Transverse colon (tissue), 4 donors: ENCODE data around the gene LRRC2. TPM values are rescaled to one million over a fixed set of nuclear protein-coding genes. Genes with fewer than 3 reads are reported as not detected.

Source experiments
- DNase-seq: peaks from one replicate; pipeline ENCODE4 v3.0.0-alpha.2; 2019
- H3K27ac ChIP-seq, 4 donors: fragments of 200-600 bp; sonication (generic); 2 replicates each; pipeline ENCODE4 v1.5.1; 2016 to 2018; ENCODE audit warnings: inconsistent platforms in 4 of 4
- H3K27me3 ChIP-seq: fragments of 200-600 bp; sonication (generic); 2 replicates; pipeline ENCODE4 v1.5.1; 2017; ENCODE audit warnings: inconsistent platforms
- H3K36me3 ChIP-seq, 4 donors: fragments of 200-600 bp; sonication (generic); 2 replicates each; pipeline ENCODE4 v1.5.1; 2017 to 2019; ENCODE audit warnings: inconsistent platforms in 4 of 4
- H3K4me1 ChIP-seq, 4 donors: fragments of 200-600 bp; sonication (generic); 2 replicates each; pipeline ENCODE4 v1.5.1; 2017 to 2020; ENCODE audit warnings: inconsistent platforms in 4 of 4
- H3K4me3 ChIP-seq, 4 donors: fragments of 200-600 bp; sonication (generic); 1 replicate in 1 of 4; 2 replicates in 3 of 4; pipeline versions ENCODE4 v1.5.1 to v1.6.1; 2017 to 2019; ENCODE audit warnings: inconsistent platforms in 4 of 4
- H3K9me3 ChIP-seq, 2 donors: fragments of 200-600 bp; sonication (generic); 2 replicates each; pipeline ENCODE4 v1.5.1; 2017 to 2019; ENCODE audit warnings: inconsistent platforms in 2 of 2
- CTCF ChIP-seq, 5 experiments: fragments of 200-600 bp in 3 of 5; fragments of 450-650 bp in 2 of 5; sonication (generic) in 3 of 5; IDR thresholded peaks; 1 replicate in 2 of 5; 2 replicates in 3 of 5; pipeline ENCODE4 v1.5.1; 2016 to 2017; ENCODE audit warnings: antibody characterized with exemption in 5 of 5, inconsistent platforms in 3 of 5, mild to moderate bottlenecking in 2 of 5, moderate library complexity in 1 of 5
- EP300 ChIP-seq: sonication (generic); formaldehyde crosslinking; IDR thresholded peaks from one replicate; pipeline ENCODE4 v1.6.1; 2017; ENCODE audit warnings: antibody characterized with exemption, low read depth
- POLR2A ChIP-seq: fragments of 450-650 bp; IDR thresholded peaks from one replicate; pipeline ENCODE4 v1.6.1; 2016; ENCODE audit warnings: antibody characterized with exemption, mild to moderate bottlenecking, moderate library complexity
- POLR2AphosphoS5 ChIP-seq, 3 donors: sonication (generic); formaldehyde crosslinking; IDR thresholded peaks; one replicate each; pipeline ENCODE4 v1.6.1; 2016; ENCODE audit warnings: antibody characterized with exemption in 3 of 3
- WGBS, 2 donors: methylation state at CpG; one replicate each; pipeline ENCODE4 v1.1.5; 2018; ENCODE audit warnings: low coverage in 1 of 2; 5-methylcytosine and 5-hydroxymethylcytosine counted together
- in situ Hi-C, 4 donors: fragments of 200-750 bp; cut with MboI; loops; one replicate each; pipeline versions ENCODE4 v1.15.0 to v1.15.1; 2017; ENCODE audit warnings: low sequenced_read_pairs in 3 of 4, low pct_ligation_motif_present in 1 of 4, low pct_unique_long_range_greater_than_20kb in 1 of 4
- intact Hi-C: fragments of 100-400 bp; cut with DNase I; formaldehyde crosslinking; loops from one replicate; pipeline ENCODE4 v1.15.1; 2023; ENCODE audit warnings: low total_unique reads
- total RNA-seq, 4 donors: library from RNA; depleted of rRNA; stranded (reverse); fragments of >200 nt; gene quantifications; one replicate each; pipeline ENCODE4 v1.1.0, GENCODE V29; 2016

The LRRC2 gene
- total RNA-seq, 4 donors from 2014 or later, result 1.00 to 2.0 (median 1.6) TPM; not detected in 1

GRCh38 chr3:46479696-46480095, 86.4 kb downstream of the LRRC2 start:
- whole genome bisulfite sequencing, 2 donors, result 60 to 88% methylated on average over 3 to 5 of the region's 5 CpGs

GRCh38 chr3:46479021-46479420, 87.1 kb downstream of the LRRC2 start:
- no peaks in the 10 kb centered on the region for H3K36me3 ChIP-seq
- no peaks in the 10 kb centered on the region for H3K4me1 ChIP-seq
- intact Hi-C loops (no loop called here), in situ Hi-C loops (no loop called here)
- no peak for DNase-seq
- no peak for TF ChIP-seq CTCF (IDR thresholded peaks at IDR 0.05)
- no peak for TF ChIP-seq POLR2A
- TF ChIP-seq POLR2AphosphoS5 (IDR thresholded peaks at IDR 0.05), result no peak
- no peak for TF ChIP-seq EP300
- H3K9me3 ChIP-seq, result no peaks in the 10 kb centered on the region
- no peak overlapping the region for H3K4me3 ChIP-seq
- 89% methylated on average over 5 of the region's 5 CpGs; no CpG with 5 or more reads in 1 of the 2 donors for WGBS, 2 donors
- no peaks in the 10 kb centered on the region for H3K27me3 ChIP-seq
- no peak overlapping the region for H3K27ac ChIP-seq

More at GRCh38 chr3:46479696-46480095, 86.4 kb downstream of the LRRC2 start:
- Histone ChIP-seq H3K36me3 (no peaks in the 10 kb centered on the region), H3K4me3 (no peak overlapping the region), H3K9me3 (no peaks in the 10 kb centered on the region), H3K27me3 (no peaks in the 10 kb centered on the region), H3K27ac (no peak overlapping the region), H3K4me1 (no peaks in the 10 kb centered on the region)
- intact Hi-C loops (no loop called here), in situ Hi-C loops (loop anchor here in 3 of 4 donors (10.0 kb wide), 2 partner anchors 155 to 165 kb away; no protein-coding TSS in a partner anchor)
- no peak for DNase-seq
- no peak for TF ChIP-seq CTCF (IDR thresholded peaks at IDR 0.05)
- no peak for TF ChIP-seq POLR2A
- TF ChIP-seq EP300, result no peak
- TF ChIP-seq POLR2AphosphoS5 (IDR thresholded peaks at IDR 0.05), result no peak

GRCh38 chr3:46478341-46478740, 87.8 kb downstream of the LRRC2 start:
- Histone ChIP-seq H3K4me1 (no peaks in the 10 kb centered on the region), H3K27ac (no peak overlapping the region), H3K27me3 (no peaks in the 10 kb centered on the region), H3K36me3 (no peaks in the 10 kb centered on the region), H3K9me3 (no peaks in the 10 kb centered on the region), H3K4me3 (no peak overlapping the region)
- WGBS, 2 donors, result 77 to 90% methylated on average over 2 to 5 of the region's 5 CpGs
- in situ Hi-C loops, result no loop called here
- TF ChIP-seq POLR2A, result no peak
- DNase-seq, result no peak
- intact Hi-C loops, result no loop called here

- WGBS, 2 donors, result 73 to 86% methylated on average over 3 to 6 of the region's 6 CpGs
- DNase-seq, result no peak
- H3K9me3 ChIP-seq, result no peaks in the 10 kb centered on the region
- in situ Hi-C loops, result no loop called here
- H3K4me1 ChIP-seq, result no peaks in the 10 kb centered on the region
- TF ChIP-seq POLR2AphosphoS5 (IDR thresholded peaks at IDR 0.05) (no peak), EP300 (no peak)
- no peak overlapping the region for H3K4me3 ChIP-seq
- no peaks in the 10 kb centered on the region for H3K36me3 ChIP-seq
- no peak overlapping the region for H3K27ac ChIP-seq
- no peaks in the 10 kb centered on the region for H3K27me3 ChIP-seq
- intact Hi-C loops, result no loop called here
Observed at GRCh38 chr3:46477756-46478155, 88.3 kb downstream of the LRRC2 start.

- Histone ChIP-seq H3K27ac (no peak overlapping the region), H3K36me3 (no peaks in the 10 kb centered on the region), H3K9me3 (no peaks in the 10 kb centered on the region), H3K4me3 (no peak overlapping the region), H3K27me3 (no peaks in the 10 kb centered on the region), H3K4me1 (no peaks in the 10 kb centered on the region)
- DNase-seq, result no peak
- intact Hi-C loops (no loop called here), in situ Hi-C loops (no loop called here)
- WGBS, 2 donors, result 64 to 77% methylated on average over 2 to 4 of the region's 4 CpGs
- TF ChIP-seq EP300, result no peak
- no peak for TF ChIP-seq POLR2AphosphoS5 (IDR thresholded peaks at IDR 0.05)
- no peak for TF ChIP-seq POLR2A
- TF ChIP-seq CTCF (IDR thresholded peaks at IDR 0.05), result no peak
Observed at GRCh38 chr3:46477145-46477544, 89.0 kb downstream of the LRRC2 start.
